Measurements from ENCODE around the gene ATP11A.
"Not testable (repeated sequence)": the region's sequence is repeated elsewhere in the genome, so short reads cannot be mapped to it uniquely, and the experiment has no call there.

The ATP11A gene

DNA sequence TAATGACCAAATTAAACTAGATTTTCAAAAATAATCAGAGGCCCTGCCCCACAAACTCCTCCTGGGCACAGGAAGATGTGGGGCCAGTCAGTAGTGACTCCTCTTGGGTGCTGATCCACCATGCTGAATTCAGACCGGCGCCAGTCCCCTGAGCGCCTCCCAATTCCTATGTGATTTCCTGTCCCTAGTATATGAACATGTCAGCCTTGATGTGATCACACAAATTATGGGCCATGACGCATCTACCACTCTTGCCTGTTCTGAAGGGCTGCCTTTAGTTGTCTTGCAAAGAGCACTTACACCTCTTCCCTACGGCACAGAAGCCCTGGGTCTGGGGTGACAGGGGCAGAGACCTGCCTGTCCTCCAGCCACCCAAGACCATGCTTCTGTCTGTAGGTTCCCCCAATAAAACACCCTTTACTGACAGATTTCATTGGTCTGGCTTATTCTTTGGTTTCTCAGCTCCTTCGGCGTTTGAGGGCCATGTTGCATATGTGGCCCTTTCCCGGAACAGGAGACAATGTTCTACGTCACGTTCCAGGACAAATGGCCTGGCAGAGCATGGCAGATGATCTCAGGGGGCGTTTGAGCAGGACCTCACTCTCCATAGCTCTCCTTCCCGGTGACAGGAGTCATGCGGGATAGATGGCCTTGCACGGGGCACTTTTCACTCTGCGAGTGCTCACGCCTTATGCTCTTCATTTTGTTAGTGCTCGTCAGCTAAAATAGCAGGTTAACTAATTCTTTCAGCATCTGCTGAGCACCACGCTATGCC lies 5.6 kb upstream of the ATP11A start:
- H3K4me2 ChIP-seq (ENCODE audit: low read length), result no peak overlapping the region
- H3K4me1 ChIP-seq (ENCODE audit: low read length), result peaks cover 12% of the 10 kb centered on the region
- H3K4me3 ChIP-seq (ENCODE audit: low read length), result no peak overlapping the region
- H2AFZ ChIP-seq (ENCODE audit: low read depth, low read length), result no peak overlapping the region
- H3K27me3 ChIP-seq (ENCODE audit: low read depth, low read length), result no peaks in the 10 kb centered on the region
- H3K27ac ChIP-seq (ENCODE audit: low read length), result no peak overlapping the region
- H3K9me3 ChIP-seq (ENCODE audit: insufficient read depth, low read length), result no peaks in the 10 kb centered on the region
- TF ChIP-seq, protein P1, sequence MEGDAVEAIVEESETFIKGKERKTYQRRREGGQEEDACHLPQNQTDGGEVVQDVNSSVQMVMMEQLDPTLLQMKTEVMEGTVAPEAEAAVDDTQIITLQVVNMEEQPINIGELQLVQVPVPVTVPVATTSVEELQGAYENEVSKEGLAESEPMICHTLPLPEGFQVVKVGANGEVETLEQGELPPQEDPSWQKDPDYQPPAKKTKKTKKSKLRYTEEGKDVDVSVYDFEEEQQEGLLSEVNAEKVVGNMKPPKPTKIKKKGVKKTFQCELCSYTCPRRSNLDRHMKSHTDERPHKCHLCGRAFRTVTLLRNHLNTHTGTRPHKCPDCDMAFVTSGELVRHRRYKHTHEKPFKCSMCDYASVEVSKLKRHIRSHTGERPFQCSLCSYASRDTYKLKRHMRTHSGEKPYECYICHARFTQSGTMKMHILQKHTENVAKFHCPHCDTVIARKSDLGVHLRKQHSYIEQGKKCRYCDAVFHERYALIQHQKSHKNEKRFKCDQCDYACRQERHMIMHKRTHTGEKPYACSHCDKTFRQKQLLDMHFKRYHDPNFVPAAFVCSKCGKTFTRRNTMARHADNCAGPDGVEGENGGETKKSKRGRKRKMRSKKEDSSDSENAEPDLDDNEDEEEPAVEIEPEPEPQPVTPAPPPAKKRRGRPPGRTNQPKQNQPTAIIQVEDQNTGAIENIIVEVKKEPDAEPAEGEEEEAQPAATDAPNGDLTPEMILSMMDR (IDR thresholded peaks at IDR 0.05; ENCODE audit: low read depth, low read length), result no peak
- TF ChIP-seq EZH2phosphoT487 (IDR thresholded peaks at IDR 0.05; ENCODE audit: low read depth), result no peak
- no peaks in the 10 kb centered on the region for H3K79me2 ChIP-seq (ENCODE audit: low read length)
- H4K20me1 ChIP-seq (ENCODE audit: insufficient read depth, low read length), result no peaks in the 10 kb centered on the region
- no peaks in the 10 kb centered on the region for H3K36me3 ChIP-seq (replicated peaks; ENCODE audit: low read depth, low read length)
- H3K9ac ChIP-seq (ENCODE audit: low read length), result no peak overlapping the region

DNA sequence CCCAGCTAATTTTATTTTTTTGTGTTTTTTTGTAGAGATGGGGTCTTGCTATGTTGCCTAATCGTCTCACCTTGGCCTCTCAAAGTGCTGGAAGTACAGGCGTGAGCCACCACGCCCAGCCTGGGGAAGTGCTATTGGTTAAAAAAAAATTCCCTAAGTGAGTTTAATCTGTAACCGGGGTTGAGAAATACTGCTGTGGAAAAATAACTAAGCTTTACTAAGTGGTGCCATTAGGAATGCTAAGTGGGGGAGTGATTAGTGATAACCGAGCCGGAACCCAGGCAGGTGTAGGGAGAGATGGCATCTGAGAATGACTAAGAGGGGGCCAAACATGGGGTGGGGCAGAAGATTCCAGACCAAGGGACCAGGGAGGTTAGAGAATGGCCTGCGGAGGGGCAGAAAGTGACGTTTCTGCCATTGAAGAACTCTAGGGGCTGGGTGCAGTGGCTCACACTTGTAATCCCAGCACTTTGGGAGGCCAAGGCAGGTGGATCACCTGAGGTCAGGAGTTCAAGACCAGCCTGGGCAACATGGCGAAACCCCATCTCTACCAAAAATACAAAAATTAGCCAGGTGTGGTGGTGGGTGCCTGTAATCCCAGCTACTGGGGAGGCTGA lies 4.5 kb upstream of the ATP11A start:
- H3K9ac ChIP-seq (ENCODE audit: low read length); H4K20me1 ChIP-seq (ENCODE audit: insufficient read depth, low read length); H2AFZ ChIP-seq (ENCODE audit: low read depth, low read length); H3K27me3 ChIP-seq (ENCODE audit: low read depth, low read length); H3K4me2 ChIP-seq (ENCODE audit: low read length); H3K79me2 ChIP-seq (ENCODE audit: low read length); H3K9me3 ChIP-seq (ENCODE audit: insufficient read depth, low read length); H3K36me3 ChIP-seq (replicated peaks; ENCODE audit: low read depth, low read length); H3K4me3 ChIP-seq (ENCODE audit: low read length); H3K27ac ChIP-seq (ENCODE audit: low read length): not testable (repeated sequence)
- peaks cover 13% of the 10 kb centered on the region for H3K4me1 ChIP-seq (ENCODE audit: low read length)

GRCh38 chr13:112685896-112686295 lies 3.9 kb upstream of the ATP11A start:
- H3K36me3 ChIP-seq (replicated peaks; ENCODE audit: low read depth, low read length), result no peaks in the 10 kb centered on the region
- H3K27ac ChIP-seq (ENCODE audit: low read length), result no peak overlapping the region
- H2AFZ ChIP-seq (ENCODE audit: low read depth, low read length), result no peak overlapping the region
- no peaks in the 10 kb centered on the region for H4K20me1 ChIP-seq (ENCODE audit: insufficient read depth, low read length)
- H3K27me3 ChIP-seq (ENCODE audit: low read depth, low read length), result no peaks in the 10 kb centered on the region
- no peak overlapping the region for H3K4me2 ChIP-seq (ENCODE audit: low read length)
- H3K4me1 ChIP-seq (ENCODE audit: low read length), result peaks cover 13% of the 10 kb centered on the region
- no peaks in the 10 kb centered on the region for H3K9me3 ChIP-seq (ENCODE audit: insufficient read depth, low read length)
- H3K79me2 ChIP-seq (ENCODE audit: low read length), result peaks cover 5% of the 10 kb centered on the region
- no peak overlapping the region for H3K9ac ChIP-seq (ENCODE audit: low read length)
- H3K4me3 ChIP-seq (ENCODE audit: low read length), result no peak overlapping the region
- TF ChIP-seq EZH2phosphoT487 (IDR thresholded peaks at IDR 0.05; ENCODE audit: low read depth), result no peak
- TF ChIP-seq, protein P1 (IDR thresholded peaks at IDR 0.05; ENCODE audit: low read depth, low read length), result no peak

GRCh38 chr13:112686364-112686763 lies 3.5 kb upstream of the ATP11A start:
- Histone ChIP-seq H2AFZ (ENCODE audit: low read depth, low read length) (no peak overlapping the region), H3K27me3 (ENCODE audit: low read depth, low read length) (no peaks in the 10 kb centered on the region), H3K9me3 (ENCODE audit: insufficient read depth, low read length) (no peaks in the 10 kb centered on the region), H3K9ac (ENCODE audit: low read length) (no peak overlapping the region), H4K20me1 (ENCODE audit: insufficient read depth, low read length) (no peaks in the 10 kb centered on the region), H3K79me2 (ENCODE audit: low read length) (peaks cover 9% of the 10 kb centered on the region), H3K4me3 (ENCODE audit: low read length) (no peak overlapping the region), H3K4me1 (ENCODE audit: low read length) (peaks cover 13% of the 10 kb centered on the region), H3K4me2 (ENCODE audit: low read length) (no peak overlapping the region), H3K36me3 (replicated peaks; ENCODE audit: low read depth, low read length) (no peaks in the 10 kb centered on the region), H3K27ac (ENCODE audit: low read length) (no peak overlapping the region)
- TF ChIP-seq, protein P1 (IDR thresholded peaks at IDR 0.05; ENCODE audit: low read depth, low read length), result no peak
- no peak for TF ChIP-seq EZH2phosphoT487 (IDR thresholded peaks at IDR 0.05; ENCODE audit: low read depth)
